Stimulated activated CD4-positive, alpha-beta T cell treated with anti-CD3 and anti-CD28 coated beads, Interleukin-4, amount 100 ng/mL, for 4 hours (primary cell): ENCODE data around the gene CD151.

ENCODE experiments used
- DNase-seq, 2 experiments: peaks; one replicate each; pipeline ENCODE4 v3.0.0-alpha.2; 2020

The CD151 gene

DNA sequence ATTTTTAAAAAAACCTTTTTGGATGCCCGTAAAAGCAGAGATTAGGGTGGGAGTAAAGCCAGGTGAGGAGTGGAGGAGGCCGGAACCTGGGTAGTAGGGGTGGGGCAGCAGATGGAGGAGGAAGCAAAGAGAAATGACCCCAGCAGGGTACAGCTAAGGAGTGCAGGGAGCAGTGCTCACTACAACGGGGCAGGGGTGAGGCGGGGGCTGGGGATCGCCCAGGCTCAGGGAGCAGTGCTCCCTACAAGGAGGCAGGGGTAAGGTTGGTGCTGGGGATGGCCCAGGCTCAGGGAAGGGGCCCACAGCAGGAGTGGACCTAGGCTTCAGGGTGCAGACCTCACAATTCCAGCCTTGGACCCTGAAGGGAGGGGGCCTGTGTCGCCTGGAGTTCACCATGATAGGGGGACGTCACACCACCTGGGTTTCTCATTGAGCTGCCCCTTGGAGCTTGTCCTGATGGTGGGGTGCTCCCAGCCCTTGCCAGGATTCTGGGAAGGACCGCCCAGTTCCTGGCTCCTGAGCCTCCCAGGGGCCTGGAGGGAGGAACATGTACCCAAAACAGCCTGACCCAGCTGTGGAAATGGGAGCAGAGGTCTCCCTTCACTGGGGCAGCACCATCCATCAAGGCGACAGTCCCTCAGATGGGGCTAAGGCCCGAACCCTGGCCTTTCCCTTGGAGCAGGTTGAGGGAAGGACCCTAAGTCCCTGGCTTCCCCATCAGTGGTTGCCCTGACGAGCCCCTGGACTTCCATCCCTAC is 16.9 kb upstream of the CD151 start:
- no peak for DNase-seq

DNA sequence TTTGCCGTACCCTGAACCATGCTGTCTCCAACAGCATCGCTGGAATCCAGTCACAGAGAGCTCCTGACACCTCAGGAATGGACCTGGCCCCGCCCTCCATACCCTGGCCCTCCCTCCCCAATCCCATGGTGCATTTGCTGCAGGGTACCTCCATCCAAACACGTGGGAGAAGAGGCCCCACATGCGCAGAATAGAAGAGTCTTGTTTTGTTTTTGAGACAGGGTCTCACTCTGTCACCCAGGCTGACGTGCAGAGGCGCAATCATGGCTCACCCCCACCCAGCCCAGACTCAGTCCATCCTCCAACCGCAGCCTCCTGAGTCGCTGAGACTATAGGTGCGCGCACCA is 16.3 kb upstream of the CD151 start:
- no peak for DNase-seq

DNA sequence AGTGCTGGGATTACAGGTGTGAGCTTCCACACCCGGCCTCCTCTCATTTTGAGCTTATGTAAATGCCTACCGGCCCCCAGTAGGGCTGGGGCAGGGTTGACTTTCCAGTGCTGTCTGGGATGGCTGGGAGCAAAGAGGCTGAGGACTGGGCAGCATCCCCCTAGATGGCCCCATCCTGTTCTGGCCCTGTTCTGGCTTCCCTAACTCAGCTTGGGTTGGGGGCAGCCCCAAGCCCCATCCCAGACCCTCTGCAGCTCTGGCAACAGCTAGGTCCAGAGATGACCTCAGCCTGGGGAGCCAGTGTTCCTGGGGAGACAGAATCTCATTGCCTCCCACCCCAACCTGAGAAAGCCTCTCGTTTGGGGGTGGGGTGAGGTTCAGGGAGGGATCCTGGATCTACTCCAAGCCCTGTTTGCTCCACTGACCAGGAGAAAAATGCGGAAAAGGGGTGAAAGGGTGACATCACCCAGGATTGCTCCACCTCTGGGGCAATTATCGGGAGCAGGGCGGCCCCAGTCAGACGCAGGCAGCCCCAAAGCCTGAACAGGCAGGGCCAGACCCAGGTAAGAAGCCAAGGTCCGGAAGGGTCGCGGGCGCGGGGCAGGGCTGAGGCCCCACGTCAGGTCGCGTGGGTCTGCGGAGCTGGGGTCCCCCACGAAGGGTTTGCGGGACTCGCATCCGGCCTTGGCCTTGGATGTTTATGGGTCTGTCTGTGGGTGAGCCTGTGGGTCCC is 14.2 kb upstream of the CD151 start, which contains the start of gene PNPLA2:
TSS of gene PNPLA2 (plus strand) at position 519 of the 733 bp plus-strand sequence. CDS start 805 bp downstream, outside the sequence.
- no peak for DNase-seq

DNA sequence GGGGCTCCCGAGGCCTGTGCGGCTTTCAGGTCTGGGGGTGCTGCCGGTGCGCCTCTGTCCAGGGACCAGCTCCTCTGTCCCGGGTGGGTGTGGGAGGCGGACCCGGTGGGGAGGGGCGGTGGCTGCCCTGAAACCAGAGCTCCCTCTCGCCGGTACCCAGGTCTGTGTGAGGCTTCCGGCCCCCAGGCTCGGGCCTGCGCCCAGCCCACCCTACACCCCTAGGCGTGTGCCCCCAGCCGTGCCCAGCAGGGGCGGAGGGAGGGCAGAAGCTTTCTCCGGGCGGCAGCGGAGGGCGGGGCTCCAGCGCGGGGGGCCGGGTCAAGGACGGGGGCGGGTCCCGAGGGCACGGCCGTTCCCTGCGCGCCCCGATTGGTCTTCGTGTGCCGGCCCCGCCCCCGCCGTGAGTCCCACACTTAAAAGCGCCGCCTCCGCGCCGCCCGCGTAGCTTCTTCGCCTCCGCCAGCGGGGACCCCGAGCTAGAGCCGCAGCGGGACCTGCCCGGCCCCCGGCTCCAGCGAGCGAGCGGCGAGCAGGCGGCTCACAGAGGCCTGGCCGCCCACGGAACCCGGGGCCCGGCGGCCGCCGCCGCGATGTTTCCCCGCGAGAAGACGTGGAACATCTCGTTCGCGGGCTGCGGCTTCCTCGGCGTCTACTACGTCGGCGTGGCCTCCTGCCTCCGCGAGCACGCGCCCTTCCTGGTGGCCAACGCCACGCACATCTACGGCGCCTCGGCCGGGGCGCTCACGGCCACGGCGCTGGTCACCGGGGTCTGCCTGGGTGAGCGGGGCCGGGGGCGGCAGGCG is 13.4 kb upstream of the CD151 start:
- peak; percentile 91 to 94 for DNase-seq

DNA sequence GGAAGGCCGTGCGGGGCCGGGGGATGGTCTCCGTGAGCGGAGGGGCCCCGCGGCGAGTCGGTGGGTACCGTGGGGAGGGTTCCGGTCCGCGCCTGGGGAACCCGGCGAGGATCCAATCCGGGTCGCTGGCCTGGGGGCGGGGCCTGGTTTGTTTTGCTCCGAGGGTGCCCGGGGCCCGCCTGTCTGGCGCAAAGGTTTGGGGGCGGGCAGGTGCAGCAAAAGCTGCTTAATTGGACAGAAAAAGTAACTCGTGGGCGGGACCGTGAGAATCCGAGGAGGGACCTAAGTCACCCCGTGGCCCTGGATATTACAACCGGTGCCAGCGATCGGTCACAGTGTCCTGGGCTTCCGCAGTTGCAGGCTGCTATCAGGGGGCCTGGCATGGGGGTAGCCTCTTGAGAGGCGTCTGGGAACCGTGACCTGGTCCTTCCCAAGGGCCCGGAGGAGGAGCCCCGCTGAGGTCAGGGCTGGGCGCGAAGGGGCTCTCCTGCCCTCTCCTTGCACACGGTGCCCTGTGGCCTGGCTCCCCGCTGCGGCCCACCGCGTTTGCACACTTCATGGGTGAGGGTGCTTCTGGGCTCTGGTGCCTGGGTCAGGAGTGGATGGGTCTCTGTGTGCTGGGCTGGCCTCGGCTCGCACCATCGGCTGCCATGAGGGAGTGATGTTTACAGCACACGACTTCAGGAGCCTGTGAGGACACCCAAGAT is 12.7 kb upstream of the CD151 start:
- DNase-seq: peak; percentile 86 to 89

DNA sequence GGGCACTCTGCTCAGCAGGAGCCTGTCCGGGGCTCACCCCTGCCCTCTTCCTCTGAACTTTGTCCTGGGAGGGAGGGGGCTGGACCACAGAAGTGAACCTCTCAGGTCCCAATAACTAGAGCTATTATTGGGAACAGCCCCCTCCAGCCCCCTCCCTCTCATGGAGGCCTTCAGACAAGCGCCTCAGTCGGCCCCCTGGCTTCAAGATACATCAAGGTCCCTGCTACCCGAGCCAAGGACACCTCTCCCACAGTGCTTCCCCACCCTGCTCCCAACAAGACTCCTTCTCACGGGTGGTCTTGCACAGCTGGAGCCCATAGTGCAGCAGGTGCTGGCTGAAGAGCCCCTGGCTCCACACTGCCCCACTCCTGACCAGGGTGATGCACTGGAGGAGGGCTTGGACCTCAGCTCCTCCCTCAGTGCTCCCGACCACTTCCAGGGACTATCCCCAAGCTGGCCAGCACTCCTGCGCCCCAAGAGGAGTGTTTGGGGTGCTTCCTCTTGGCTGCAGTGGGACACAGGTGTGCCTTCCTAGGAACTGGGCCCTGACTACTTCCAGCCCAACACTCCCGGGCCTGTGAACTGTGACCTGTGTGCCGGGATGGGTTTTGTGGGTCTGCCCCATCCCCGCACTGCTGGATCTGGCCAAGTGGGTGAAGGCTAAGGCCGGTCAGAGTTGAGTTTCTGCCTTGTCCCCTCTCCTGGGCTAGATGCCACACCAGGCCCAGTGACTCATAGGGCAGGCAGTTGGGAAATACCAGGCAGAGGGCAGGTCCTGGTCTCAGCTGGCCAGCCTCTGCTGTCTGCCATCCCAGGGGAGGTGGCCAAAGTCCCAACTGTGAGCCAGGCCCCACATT is 11.9 kb upstream of the CD151 start:
- no peak for DNase-seq

DNA sequence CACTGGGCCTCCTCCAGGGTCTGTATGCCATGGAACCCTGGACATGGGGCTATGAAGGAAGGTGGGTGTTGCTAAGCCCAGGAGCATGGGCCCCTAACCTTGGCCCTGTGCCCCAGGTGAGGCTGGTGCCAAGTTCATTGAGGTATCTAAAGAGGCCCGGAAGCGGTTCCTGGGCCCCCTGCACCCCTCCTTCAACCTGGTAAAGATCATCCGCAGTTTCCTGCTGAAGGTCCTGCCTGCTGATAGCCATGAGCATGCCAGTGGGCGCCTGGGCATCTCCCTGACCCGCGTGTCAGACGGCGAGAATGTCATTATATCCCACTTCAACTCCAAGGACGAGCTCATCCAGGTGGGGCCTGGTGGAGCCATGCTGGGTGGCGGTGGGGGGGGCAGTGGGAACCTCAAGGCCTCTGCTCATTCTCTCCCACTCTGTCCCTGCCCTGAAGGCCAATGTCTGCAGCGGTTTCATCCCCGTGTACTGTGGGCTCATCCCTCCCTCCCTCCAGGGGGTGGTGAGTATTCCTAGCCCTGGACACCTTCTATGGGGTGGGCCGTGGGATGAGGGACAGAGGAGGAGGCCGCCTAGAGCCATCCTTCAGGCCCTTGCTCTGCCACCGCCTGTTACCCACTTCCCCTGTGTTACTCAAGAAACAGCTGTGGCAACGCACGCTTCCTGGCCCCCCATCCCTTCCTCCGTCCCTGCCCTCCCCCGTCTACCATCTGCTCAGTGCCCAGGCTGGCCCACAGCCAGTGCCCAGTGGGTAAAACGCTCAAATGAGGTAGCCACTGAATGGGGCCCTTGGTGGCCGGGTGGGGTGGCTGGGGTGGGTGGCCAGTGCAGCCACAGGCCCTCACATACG is 11.0 kb upstream of the CD151 start:
- DNase-seq: no peak

DNA sequence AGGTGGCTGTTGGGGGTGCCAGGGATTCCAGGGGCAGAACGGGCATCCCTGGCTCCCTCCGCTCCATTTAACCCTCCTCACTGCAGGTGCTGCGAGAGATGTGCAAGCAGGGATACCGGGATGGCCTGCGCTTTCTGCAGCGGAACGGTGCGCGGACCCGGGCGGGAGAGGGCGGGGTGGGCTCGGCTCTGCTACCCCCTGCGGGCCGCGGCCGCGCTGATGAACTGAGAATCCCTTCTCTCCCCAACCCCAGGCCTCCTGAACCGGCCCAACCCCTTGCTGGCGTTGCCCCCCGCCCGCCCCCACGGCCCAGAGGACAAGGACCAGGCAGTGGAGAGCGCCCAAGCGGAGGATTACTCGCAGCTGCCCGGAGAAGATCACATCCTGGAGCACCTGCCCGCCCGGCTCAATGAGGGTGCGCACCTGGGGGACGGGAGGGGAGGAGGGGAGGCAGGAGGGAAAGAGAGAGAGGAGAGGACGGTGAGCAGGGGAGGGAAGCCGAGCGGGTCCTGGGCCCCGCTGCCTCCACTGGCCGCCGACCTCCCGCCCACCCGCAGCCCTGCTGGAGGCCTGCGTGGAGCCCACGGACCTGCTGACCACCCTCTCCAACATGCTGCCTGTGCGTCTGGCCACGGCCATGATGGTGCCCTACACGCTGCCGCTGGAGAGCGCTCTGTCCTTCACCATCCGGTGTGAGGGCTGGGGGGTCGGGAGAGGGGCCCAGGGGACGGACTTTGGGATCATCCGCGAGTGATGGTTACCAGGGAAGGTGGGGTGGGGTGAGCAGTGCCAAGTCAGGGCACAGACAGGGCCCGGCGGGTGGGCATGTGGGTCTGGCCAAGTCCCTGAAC is 9.1 kb upstream of the CD151 start:
- no peak for DNase-seq

DNA sequence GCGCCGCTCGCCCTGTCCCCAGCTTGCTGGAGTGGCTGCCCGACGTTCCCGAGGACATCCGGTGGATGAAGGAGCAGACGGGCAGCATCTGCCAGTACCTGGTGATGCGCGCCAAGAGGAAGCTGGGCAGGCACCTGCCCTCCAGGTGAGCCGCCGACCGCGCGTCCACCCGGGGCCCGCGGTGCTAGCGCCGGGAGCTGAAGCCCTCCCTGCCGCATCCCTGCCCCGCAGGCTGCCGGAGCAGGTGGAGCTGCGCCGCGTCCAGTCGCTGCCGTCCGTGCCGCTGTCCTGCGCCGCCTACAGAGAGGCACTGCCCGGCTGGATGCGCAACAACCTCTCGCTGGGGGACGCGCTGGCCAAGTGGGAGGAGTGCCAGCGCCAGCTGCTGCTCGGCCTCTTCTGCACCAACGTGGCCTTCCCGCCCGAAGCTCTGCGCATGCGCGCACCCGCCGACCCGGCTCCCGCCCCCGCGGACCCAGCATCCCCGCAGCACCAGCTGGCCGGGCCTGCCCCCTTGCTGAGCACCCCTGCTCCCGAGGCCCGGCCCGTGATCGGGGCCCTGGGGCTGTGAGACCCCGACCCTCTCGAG is 8.4 kb upstream of the CD151 start:
- DNase-seq: no peak

DNA sequence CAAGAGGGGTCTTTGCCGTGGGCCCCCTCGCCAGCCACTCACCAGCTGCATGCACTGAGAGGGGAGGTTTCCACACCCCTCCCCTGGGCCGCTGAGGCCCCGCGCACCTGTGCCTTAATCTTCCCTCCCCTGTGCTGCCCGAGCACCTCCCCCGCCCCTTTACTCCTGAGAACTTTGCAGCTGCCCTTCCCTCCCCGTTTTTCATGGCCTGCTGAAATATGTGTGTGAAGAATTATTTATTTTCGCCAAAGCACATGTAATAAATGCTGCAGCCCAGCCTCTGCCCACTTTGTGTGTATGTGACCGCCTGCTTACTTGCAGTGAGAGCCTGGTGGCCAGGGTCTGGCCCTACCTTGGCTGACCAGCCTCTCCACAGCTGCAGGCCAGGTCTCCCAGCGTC is 7.8 kb upstream of the CD151 start:
- no peak for DNase-seq

DNA sequence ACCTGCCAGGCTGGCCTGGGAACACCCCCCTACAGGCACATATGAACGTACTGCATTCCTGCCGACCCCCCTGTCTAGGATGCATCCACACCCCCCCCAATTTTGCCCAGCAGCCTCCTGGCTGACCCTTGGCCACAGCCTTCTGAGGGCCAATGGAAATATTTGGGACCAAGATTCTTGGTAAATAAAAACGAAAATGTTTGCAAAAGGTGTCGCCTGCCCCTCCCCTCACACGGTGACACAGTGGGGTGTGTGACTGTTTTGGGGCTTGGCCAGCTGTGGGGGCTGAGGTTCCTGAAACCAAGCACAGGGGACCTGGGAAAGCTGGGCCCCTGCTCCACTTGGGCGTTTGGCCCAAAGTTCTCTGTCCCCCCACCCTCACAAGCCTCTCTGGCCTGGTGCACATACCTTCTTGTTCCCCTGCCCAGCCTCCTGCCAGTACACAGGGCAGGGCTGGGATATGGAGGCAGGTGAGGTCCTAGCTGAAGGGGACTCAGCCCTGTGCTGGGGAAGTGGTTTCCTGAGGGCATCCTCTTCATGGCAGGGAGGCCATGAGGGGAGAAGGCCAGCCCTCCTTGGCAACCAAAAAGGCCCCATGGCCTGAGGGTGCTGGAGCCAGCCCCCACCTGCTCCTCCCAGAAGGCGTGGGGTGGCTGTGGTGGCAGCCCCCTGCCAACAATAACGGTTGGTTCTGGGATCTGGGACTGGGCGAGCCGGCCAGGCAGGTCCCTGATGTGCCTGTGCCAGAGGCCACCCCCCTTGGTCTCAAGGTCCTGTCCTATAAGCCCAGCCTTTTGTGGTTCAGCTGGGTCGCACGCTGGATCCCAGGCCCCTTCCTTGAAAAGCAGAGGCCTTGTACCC is 7.2 kb upstream of the CD151 start:
- no peak for DNase-seq

DNA sequence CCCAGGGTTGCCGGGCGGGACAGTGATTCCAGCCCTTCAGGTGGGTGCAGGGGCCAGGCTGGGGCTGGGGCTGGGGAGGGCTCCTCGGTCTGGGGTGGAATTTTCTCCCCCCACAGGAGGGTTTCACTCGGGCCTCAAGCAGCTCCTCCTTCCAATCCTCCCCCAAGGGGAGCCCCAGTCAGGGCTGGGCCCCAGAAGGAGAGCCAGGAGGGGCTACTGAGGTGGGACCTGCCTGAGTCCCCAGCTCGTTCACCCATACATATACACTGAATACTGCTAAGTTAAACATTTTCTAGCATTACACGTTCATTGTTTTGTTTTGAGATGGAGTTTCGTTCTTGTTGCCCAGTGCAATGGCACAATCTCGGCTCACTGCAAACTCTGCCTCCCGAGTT is 6.5 kb upstream of the CD151 start:
- DNase-seq: no peak

DNA sequence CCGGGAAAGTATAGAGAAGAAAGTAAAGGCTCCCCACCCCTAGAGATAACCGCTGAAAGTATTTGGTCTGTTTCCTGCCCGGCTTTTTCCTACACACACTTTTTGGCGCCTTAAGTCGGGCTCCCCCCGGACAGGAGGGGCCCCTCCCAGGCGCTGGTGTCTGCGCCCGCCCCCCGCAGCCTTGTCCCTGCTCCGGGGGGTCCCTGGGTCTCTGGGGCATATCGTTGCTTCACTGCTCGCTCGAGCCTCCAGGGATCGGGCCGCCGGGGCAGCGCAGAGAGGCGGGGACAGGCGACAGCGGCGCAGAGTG is 6.0 kb upstream of the CD151 start:
- DNase-seq: no peak

DNA sequence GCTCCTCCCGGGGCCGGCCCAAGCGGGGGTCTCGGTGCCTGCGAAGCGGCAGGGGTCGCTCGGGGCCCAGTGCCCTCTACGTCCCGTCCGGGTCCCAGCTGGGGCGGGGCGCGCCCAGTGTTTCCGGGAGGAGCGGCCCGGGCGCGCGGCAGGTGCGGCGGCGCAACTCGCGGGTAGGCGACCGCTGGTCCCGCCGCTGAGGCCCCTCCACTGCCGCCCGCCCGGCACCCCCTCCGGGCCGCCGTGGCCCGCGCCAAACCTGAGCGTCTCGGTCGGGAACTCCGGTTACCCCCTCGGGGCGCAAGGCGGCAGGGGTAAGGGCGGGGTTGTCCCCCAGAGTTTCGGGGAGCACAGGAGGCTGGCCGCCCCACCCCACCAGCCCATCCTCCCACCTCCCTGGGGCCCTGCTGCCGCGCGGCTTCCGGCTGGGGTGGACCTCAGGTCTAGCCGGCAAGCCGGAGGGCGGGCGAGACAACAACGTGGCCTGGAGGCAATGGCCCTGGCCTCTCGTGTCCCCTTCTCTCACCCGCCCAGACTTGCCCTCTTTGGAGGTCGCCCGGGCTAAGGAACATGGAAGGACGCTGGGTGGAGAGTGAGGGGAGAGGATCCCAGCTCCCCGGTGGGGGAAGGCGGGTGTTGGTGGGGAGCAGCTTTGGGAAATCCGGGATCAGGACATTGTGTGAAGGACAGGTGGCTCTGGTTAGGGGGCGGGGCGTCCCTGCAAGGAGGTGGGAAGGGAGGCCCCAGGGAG is 5.4 kb upstream of the CD151 start:
- no peak for DNase-seq

DNA sequence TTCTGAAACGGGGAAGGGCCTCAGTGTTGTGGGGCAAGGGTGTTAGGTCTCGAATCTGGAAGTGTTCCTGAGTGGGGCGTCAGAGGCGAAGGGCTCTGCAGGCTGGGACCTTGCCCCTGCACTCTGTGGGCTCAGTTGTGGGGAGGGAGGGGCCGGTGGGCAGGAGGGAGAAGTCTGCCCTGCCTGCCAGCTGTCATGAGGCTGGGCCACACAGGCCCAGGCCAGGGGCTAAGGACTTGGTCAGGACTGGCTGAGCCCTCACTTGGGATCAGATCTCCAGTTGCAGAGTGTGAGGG is 4.9 kb upstream of the CD151 start, which contains the start of gene CRACR2B:
TSS of gene CRACR2B (plus strand) at position 23 of the 296 bp plus-strand sequence. CDS start 689 bp downstream, outside the sequence.
- DNase-seq: no peak

DNA sequence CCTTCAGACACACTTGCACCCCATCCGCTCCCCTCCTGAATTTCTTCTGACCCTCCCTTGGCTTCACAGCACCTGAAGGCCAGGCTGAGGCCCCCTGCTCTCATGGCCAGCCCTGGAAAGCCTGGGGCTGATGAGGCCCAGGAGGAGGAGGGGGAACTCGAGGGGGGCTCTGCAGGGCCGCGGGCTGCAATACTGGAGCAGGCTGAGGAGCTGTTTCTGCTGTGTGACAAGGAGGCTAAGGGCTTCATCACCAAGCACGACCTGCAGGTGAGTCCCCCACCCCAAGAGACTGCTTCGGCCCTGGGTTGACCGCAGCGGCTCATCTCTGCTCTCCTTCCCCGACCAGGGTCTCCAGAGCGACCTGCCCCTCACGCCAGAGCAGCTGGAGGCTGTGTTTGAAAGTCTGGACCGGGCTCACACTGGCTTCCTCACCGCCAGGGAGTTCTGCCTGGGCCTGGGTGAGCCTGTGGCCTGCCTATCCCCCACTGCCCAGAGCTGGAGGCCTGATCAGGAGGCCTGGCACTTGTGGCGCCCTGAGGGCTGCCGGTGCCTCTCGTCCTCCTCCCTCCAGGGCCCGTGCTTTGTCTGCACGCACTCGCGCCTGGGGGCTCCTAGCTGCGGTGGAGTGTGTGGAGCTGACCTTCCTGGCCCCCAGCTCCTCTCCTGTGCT is 4.1 kb upstream of the CD151 start:
- DNase-seq: no peak

DNA sequence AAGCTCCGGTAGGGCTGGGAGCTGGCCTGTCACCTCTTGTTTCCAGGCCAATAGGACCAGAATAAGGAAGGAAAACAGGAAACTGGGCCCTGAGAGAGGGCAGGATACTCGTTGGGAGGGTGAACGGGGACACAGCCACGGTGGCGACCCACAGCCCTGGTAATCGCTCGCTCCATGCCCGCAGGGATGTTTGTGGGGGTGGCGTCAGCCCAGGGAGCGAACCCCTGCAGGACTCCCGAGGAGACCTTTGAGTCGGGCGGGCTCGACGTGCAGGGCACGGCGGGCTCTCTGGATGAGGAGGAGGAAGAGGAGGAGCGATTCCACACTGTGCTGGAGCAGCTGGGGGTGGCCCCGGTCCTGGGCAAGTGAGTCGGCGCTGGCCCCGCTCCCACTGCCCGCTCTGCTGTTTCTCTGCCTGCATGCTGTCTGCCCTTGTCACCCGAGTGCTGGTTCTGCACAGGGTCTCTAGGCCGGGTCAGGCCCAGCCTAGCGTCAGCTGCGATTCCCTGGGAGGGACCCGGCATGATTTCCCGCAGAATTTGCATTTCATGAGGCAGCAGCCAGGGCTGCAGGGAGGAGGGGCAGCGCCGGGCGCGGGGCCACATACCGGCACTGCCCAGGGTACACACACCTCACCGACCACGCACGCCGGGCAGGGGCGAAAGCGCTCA is 3.4 kb upstream of the CD151 start:
- DNase-seq: no peak
